GM06990 (cell line): ENCODE results near the gene ILF2.

Source experiments
- DNase-seq: peaks from one replicate; pipeline ENCODE4 v3.0.0-alpha.2; 2011; ENCODE audit not compliant: insufficient read length; ENCODE audit errors: extremely low read depth
- H3K27me3 ChIP-seq: replicated peaks from 2 replicates; pipeline ENCODE4 v1.6.0; 2011; ENCODE audit warnings: low read length; ENCODE audit not compliant: control insufficient read depth, insufficient read depth
- H3K36me3 ChIP-seq: 2 replicates; pipeline ENCODE4 v1.5.1; 2011; ENCODE audit warnings: low read length; ENCODE audit not compliant: control insufficient read depth, insufficient read depth
- H3K4me3 ChIP-seq: replicated peaks from 2 replicates; pipeline ENCODE4 v1.5.1; 2011; ENCODE audit warnings: low read depth, mild to moderate bottlenecking, control low read depth, low read length
- TF ChIP-seq, protein P1 (sequence below): IDR thresholded peaks from 2 replicates; pipeline ENCODE4 v1.5.1; 2011; ENCODE audit warnings: low read length, control low read depth, mild to moderate bottlenecking, inconsistent platforms; ENCODE audit not compliant: insufficient read depth, poor library complexity, severe bottlenecking

The ILF2 gene

DNA sequence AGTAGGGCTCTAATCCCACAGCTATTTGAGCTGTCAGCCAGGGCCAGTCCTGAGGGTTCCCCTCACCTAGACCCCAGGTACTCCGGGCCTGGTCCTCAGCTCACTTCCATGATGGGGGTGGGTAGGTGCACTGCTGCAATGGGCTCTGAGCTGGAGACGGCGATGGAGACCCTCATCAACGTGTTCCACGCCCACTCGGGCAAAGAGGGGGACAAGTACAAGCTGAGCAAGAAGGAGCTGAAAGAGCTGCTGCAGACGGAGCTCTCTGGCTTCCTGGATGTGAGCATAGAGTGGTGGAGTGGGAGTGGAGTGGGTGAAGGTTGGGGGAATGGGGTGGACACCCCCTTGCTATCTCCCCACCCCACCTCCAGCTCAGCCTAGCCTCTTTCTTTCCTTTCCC lies 40.4 kb downstream of the ILF2 start:
- H3K36me3 ChIP-seq = no peaks in the 10 kb centered on the region; the same call in 1 of the 2 replicates

DNA sequence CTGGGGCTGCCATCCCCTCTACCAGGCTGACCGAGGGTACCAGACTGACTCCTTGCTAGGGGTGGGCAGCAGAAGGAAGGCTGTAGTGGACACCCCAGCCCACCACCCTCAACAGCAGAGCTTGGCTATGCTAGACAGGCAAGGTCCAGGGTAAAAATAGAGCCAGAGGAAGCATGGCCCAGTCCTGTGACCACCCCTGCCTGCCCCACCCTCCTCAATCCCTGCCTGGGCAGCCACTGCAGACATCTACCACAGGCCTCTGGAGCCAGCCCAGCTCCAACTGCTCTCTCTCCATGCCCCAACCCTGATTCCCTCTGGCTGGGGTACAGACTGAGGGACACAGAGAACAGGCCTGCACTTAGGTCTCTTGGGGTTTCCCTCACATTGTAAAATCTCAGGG lies 40.8 kb downstream of the ILF2 start:
- Histone ChIP-seq H3K27me3 (no peaks in the 10 kb centered on the region), H3K4me3 (no peak overlapping the region), H3K36me3 (no peaks in the 10 kb centered on the region; the same call in 1 of the 2 replicates)
- DNase-seq = no peak
- TF ChIP-seq, protein P1, sequence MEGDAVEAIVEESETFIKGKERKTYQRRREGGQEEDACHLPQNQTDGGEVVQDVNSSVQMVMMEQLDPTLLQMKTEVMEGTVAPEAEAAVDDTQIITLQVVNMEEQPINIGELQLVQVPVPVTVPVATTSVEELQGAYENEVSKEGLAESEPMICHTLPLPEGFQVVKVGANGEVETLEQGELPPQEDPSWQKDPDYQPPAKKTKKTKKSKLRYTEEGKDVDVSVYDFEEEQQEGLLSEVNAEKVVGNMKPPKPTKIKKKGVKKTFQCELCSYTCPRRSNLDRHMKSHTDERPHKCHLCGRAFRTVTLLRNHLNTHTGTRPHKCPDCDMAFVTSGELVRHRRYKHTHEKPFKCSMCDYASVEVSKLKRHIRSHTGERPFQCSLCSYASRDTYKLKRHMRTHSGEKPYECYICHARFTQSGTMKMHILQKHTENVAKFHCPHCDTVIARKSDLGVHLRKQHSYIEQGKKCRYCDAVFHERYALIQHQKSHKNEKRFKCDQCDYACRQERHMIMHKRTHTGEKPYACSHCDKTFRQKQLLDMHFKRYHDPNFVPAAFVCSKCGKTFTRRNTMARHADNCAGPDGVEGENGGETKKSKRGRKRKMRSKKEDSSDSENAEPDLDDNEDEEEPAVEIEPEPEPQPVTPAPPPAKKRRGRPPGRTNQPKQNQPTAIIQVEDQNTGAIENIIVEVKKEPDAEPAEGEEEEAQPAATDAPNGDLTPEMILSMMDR = no peak

More for the DNA sequence above, 40.4 kb downstream of the ILF2 start:
- TF ChIP-seq, protein P1 = no peak
- DNase-seq = no peak
- Histone ChIP-seq H3K27me3 (no peaks in the 10 kb centered on the region), H3K4me3 (no peak overlapping the region)

DNA sequence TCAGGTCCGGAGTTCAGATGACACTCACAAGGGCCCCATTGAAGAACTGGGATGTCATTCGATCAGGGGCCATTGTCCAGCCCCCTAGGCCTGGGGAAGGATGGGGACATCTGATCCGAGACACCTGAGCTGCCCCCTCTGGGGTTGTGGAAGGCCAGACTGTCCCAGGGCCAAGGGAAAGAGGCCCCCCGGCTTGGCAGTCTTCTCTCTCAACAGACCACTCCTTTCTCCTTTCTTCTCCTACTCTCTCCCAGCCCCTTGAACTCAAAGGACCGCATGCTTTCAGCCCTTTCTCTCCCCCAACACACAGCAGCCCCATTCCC lies 41.5 kb downstream of the ILF2 start:
- Histone ChIP-seq H3K36me3 (no peaks in the 10 kb centered on the region; the same call in 1 of the 2 replicates), H3K27me3 (no peaks in the 10 kb centered on the region), H3K4me3 (no peak overlapping the region)
- TF ChIP-seq, protein P1 = no peak
- DNase-seq = no peak

DNA sequence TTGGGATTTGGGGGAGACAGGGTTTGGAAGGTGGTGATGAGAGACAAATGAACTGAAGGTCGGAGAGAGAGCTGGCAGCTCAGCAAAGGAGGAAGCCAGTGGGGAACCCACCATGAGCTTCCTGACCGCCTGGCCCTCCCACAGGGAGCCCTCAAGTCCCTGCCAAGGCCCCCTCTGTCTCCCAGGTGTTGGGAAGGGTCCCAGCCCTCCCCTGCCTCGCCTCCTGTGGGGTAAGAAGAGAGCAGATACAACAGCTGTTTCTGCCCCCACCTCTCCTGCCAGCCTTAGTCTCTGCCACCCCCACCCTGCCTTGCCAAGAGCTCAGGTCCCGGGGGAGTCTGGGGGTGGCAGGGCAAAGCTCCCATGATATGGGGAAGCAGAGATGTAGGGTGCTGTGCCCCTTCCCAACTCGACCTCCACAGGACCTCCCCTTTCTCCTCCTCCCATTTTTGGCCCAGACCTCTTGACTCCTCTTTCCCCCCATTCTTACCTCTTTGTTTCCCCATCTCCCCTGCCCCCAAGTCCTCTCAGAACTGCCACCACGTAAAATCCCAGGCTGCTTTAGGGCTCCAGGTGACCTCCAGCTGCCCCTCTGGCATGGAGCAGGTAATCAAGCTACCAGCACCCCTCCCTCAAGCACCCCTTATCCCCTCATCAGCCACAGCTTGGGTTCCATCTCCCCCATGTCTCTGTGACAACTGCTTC lies 42.0 kb downstream of the ILF2 start:
- TF ChIP-seq, protein P1 = no peak
- no peak for DNase-seq
- H3K36me3 ChIP-seq = no peaks in the 10 kb centered on the region; the same call in 1 of the 2 replicates
- no peaks in the 10 kb centered on the region for H3K27me3 ChIP-seq
- H3K4me3 ChIP-seq = no peak overlapping the region

DNA sequence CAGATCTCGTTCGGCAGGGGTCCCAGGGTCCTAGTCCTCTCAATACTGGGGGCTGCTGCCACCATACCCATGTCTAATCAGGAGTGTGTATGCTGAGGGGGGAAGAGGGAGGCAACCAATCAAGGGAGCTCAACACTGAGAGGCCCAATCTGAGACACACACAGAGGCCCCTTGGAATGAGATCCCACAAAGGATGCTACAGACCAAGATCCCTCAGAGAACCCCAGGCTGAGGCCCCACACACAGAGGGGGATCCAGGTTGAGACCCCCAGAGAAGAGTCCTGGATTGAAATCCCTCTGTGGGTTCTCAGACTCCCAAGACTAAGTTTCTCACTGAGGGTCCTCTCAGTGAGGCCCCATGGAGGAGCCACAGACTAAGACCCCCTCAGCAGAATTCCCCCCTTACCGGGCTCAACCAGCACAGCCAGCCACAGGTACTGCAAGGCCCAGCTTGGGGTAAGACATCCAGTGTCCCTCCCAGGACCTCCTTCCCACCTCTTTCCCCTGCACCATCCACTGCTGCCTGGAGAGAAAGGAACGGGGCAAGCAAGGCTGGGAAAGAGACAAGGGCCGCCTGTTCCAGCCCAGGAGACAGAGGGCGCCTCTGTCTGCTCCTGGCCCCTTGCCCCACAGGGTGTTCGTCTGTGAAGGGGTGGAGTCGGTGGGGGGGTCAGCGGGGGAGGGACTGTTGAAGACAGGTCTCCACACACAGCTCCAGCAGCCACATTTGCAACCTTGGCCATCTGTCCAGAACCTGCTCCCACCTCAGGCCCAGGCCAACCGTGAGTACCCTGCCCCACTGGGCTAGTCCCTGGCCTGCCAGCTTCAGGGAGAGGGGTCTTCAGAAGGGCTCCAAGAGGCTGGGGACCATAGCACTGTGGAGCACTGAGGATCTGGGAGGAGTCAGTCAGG lies 42.8 kb downstream of the ILF2 start, which contains the start of gene S100A1:
S100A1 (plus strand) TSS at position 720 of the 912 bp plus-strand sequence. CDS start 2,088 bp downstream, outside the sequence.
- no peak for DNase-seq
- no peaks in the 10 kb centered on the region for H3K27me3 ChIP-seq
- TF ChIP-seq, protein P1 = no peak
- H3K36me3 ChIP-seq = no peaks in the 10 kb centered on the region; the same call in 1 of the 2 replicates
- peak within 1 kb of the TSS; percentile 56 for H3K4me3 ChIP-seq
